Measurements from ENCODE around the gene ALS2CL.
A peak's percentile ranks its signal among the peaks of the same experiment; 100 is the strongest.

Gene ALS2CL

DNA sequence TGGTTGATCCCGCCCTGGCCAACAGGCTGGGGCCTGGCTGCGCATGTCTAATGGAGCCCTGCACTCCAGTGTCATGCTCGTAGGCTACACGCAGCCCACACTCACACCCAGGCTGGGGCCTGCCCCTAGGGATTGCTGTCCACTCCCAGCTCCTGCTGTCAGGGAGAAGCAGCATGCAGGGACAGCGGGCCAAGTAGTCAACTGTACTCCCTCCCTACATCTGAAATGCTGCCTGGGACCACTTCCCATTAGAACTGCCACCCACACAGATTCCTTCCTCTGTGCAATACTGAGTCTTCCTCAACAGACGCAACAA is 16.1 kb downstream of the ALS2CL start:
- DNase-seq = no peak

DNA sequence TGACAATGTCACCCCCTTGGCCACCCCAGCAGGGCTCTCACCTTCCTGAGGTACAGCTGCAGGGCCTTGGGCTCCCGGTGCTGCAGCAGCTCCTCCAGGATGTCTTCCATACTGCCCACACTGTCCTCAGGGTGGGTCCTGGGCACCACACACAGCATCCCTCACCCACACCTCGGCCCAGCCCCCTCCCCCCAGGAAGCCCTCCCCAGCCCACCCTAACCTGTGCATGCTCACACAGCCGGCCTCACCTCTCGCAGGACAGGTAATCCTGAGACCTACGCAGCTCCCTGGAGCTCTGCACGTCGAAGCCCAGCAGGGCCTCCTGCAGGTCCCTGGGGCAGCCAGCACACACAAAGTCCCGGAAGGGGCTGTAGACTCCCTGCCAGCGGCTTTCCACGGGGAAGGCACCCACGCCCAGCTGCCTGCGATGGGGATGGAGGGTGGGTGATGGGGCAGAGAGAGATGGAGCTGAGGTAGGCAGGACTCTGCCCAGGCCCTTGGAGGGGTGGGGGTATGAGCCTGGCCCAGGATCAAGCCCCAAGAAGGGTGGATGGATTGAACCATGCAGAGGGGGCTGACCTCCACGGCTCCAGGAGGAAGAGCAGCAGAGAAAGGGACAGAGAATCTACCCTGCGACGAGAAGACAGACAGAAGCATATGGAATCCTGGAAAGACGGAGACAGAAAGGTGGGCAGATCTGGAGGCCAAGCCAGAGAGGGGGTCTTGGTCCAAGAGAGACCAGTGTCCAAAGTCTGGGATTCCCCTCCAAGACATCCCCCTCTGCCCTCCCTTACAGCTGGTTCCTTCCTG is 16.7 kb downstream of the ALS2CL start:
- DNase-seq = no peak

DNA sequence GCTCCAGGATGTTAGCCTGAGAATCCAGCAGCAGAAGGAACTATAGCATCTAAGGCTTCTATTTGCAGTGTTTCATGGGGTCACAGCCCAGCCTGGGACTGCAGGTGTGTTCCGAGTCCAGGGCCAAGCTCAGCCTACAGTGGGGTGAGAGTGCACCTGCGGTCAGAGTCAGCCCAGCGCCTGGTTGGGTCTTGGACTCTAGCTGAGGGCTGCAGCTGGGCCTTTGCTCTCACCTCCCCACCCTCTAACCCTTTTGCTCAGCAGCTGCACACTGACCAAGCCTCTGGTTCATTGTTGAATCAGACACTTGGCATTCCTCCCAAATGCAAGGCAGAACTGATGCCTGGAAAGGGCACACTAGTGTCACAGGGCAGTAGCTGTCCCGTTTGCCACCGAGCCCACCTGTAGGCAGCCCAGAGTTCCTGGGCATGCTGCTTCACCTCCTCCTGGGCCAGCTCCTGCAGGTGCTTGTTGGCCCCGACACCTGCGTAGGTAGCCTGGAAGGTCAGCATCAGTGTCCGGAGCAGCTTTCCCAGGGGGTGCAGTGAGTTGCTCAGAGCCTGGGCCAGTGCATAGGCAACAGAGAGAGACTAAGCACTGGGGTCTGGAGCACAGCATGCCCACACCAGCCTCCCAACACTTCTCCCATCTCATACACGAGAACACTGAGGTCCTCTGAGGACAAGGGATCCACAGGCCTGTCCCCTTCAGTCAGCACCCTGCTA is 17.5 kb downstream of the ALS2CL start:
- peak in 14 of 56 donors; percentile 6 to 39 (median 18) for DNase-seq

DNA sequence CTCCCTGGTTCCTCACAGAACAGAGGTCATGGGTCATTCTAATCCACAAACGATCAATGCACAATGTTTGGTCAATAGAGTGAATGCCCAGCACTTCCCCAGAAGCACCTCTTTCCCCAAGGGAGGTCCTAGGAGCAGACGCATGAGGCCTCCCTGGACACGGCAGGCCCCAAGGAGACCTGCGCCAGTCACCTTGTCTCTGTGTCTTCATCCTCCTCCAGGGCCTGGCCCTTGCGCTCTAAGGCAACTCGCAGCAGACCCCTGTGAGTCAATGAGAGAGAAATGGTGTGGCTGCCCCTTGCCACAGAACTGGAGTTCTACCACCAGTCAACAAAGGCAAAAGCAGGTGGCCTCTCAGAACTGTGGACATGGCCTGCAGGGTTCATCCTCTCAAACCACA is 18.1 kb downstream of the ALS2CL start:
- DNase-seq = no peak

DNA sequence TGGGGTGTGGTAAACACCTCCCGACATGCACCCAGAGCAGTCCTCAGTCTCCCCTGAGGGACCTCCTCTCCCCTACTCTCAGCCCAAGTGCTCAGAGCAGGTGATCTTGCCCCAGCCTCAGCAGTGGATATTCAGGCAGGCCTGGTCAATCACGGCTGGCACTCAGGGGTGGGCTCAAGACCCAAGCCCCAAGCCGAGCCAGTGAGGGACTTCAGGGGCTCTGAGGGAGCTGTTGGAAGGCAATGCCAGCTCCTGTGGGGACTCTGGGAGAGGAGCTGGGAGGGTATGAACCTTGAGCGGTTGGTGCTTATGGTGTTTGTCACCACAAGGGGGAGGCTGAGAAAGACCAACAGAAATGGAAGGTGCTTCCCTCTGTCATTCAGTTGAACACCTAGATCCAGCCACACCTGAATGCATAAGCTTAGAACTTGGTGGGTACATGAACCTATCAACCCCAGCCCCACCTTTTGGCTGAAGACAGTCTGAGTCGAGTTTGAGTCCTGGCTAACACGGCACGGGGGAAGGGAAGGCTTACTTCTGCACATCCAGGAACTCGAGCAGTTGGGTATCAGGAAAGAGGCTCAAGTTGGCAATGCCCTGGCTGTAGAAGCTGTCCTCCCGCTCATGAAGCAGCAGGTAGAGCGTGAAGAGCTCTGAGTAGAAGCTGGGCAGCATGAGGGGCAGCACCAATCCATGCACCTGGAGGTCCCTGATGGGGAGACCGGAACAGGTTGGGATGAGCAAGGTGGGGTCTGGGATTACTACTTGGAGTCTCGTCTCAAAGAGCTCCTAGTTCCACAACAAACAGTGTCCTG is 19.2 kb downstream of the ALS2CL start:
- DNase-seq = no peak

DNA sequence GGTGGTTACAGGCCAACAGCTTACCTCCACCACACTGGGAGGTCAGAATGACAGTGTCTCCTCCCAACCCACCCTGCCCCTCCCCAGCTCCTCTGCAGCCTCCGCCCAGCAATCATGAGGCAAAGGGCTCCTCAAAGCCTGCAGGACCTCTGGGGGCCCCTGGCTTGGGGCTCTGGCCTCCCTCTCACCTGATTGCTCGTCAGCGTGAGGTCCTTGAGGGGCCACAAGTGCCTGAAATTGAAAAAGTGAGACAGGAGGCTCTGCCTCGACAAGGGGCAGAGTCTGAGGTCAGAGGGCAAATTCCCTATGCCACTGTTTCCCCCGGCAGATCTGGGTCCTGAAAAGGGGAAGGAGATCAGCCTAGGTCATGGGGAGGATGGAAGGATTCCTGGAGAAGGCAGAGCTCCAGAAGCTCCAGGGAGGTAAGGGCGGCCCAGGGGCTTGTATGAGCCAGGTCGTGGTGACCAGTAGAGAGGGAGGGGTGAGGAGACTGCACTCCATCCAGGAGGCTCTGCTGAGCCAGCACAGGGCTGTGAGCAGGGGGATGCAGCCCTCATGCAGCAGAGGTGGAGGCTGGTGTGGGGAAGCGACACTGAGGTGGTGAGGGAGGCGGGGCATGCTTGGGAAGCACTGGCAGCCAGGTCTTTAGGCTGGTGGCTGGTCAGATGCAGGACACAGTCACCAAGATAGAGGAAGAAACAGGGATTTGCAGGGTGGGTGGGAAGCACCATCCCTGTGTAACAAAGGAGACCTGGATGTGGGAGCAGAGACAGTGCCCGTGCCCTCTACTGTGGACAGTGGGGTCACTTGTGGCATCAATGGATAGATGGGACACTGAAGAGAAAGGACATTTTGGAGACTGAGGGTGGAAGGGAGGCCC is 20.1 kb downstream of the ALS2CL start:
- no peak for DNase-seq

DNA sequence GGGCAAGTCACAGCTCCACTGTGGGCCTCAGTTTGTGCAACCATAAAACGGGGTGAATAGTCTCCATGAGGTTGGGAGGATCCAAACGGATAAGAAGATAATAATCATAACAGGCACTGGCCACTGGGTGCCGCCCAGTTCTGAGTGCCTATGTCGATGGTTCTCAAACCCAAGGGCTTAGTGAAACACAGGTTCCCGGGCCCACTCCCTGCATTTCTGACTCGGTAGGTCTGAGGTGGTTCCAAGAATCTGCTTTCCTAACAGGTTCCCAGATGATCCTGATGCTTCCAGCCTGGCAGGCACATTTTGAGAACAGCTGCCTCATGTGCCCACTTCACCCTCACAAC is 21.2 kb downstream of the ALS2CL start:
- DNase-seq = no peak

DNA sequence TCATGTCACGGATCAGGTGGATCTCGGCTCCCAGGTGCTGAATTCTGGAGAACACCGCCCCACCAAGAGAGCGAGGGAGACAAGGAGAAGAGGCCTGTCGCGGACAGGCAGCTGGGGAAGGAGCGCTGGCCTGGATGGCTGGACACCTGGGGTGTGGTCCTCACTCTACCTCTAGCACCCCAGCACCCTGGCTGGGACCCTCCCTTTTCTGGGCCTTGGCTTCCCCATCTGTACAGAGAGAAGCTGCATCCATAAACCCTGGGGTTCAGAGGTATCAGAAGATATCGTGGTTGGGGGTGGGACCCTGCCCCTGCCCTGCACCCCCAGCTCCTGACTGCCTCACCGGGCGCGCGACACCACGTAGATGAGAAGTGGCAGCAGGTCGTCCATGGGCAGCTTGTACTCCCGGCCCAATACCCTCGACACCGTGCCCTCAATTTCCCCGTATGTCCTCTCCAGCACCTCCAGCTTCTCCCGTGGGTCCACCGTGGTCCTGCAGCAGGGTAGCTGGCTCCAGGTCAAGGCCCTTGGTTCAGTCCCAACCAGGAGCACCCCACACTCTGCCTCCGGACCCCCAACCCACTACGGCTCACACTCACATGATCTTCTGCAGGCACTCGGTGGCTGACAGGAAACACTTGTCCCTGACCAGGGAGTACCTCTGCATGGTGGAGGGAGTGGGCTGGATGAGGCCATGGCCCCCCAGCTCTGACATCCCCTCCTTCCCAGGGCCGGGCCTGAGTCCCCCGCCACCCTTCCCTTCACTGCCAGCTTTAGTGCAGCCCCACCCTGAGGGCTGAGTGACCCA is 21.7 kb downstream of the ALS2CL start:
- DNase-seq = no peak

DNA sequence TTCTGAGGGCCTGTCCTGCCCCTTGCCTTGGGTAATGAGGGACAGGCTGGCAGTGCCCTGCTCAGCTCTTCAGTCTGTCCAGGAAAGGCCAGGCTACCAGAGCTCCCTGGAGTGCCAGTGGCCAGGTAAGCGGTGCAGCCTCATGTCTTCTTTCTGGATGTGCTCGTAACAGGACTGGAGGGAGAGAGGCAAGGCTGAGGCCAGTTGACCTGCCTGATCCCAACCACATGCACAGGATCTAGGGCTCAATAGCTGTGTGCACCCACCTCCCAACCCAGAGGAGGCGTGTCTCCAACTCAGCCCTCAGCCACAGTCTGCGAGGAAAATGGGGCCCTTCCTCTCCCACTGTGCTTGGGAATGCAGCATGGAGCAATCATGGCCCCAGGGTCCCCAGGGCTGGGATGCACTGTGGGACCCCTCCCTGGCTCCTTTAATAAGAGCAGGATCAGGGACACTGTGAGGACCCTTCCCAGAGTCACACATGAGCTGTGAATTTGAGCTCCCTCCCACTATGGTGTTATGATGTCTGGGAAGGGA is 22.5 kb downstream of the ALS2CL start:
- no peak for DNase-seq

DNA sequence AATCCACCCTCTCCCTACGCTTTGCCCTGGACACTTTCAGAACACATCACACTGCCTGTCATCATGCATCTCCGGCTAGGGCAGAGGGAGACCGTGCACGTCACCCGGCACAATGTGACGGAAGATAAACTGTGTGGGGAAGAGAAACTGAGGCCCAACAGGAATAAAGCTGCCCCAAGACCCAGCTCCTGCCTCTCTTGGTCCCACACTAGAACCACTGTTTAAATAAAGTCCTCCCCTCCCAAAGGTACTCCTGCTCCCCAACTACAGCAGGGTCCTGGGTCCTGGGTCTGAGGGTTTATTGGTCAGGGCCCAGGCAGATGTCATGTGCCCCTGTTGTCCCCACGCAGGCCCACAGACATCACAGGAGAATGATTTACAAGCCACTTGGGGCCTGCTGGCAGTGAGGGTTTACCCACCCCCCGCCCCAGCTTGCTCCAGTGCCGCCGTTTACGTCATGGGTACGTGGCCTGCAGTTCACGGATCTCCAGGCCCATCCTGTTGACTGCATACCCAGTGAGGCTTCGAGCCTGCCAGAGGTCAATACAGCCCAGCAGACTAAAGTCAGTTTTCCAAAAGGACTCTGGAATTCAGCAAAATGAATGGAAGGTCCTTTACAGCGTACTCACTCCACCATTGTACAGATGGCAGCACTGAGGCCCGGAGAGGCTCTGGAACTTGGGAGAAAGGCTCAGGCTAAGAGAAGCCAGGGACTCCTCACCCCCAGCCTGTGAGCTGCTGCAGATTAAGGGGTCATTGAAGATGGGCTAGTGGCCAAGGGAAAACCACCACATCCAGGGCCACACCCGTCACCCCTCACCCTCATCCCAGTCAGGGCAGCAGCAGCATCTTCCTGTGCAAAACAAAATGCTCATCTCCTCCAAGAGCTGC is 23.2 kb downstream of the ALS2CL start:
- no peak for DNase-seq

DNA sequence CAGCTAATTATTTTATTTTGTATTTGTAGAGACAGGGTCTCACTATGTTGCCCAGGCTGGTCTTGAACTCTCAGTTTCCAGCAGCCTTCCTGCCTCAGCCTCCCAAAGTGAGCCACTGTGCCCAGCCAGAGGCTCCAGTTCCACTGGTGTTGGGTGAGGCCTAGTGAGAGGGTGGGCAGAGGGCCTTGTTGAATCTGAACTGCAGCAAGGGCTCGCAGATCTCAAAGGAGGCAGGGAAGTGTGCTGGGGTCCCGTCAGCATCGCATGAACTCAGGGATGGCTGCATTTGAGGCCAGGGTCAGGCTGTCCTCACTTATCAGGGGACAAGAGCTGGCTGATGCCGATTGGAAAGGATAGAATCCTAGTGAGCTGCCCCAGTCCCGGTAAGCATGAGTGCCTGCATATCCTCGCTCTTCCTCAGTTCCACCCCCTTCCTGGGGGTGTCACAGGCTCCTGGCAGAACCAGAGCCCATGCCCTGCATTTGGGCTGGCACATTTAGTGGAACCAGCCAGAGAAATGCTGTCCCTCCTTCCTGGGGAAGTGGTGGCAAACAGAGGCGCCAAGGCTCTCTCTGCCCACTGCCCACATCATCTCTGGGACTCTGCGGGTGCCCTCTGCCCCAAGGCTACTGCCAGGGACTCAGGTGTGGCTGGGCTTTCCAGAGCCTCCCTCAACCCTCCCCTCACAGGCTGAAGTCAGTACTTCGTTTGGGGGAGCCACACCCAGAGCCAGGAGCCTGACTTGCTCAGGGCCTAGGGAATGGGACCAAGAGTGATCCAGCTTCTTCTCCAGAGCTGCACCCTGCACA is 24.1 kb downstream of the ALS2CL start:
- no peak for DNase-seq

DNA sequence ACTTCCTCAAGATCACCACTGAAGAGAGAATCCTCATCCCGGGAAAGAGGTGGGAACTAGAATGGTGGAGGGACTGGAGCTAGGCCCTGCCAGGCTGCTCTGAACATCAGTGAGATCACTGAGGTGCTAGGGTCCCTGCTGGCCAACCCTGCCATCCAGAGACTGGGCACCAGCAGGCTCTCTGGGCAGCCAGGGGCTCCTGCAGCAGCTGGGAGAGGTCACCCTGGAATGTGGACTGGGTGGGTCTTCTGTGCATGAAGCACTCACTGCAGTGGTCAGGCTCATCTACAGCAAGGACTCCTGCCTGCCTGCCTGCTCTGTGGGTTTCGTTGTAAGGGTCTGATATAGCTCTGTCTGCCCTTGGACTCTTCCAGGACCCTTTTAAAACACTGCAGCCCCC is 24.9 kb downstream of the ALS2CL start:
- DNase-seq = no peak

DNA sequence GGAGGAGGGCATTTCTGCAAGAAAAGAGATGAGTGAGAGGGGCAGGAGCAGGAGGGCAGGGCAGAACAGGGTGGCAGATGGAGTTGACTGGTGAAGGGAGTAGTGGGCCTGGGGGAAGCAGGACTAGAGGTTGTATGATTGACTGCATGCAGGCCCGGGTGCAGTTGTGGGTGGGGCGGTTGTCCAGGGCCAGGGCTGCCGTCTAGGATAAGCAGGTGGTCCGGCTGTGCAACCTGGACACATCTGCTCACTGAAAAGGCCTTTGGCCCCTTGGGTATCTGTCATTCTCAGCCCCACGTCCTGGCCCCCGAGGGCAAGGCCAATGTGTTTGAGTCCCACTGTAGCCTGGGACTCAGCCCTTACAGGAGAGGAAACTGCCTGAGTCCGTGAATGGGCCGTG is 25.4 kb downstream of the ALS2CL start:
- no peak for DNase-seq

DNA sequence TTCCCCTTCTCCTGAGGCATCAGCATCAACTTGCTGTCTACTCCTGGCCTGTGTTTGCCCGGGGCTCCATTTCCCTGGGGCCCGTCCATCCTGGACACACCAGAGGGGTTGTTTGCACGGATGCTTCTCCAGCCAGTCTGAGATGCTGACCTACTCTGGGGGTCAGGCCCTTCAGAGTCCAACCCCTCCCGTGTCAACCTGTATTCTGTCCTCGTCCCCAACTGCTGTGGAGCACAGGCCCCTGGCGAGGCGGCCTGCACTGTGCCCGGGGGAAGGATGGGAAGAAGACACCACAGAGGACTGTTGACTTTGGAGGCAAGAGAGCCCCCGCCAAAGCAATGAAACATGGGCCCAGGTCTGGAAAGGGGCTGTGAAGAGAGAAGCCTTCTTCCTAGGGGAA is 25.8 kb downstream of the ALS2CL start:
- no peak for DNase-seq

DNA sequence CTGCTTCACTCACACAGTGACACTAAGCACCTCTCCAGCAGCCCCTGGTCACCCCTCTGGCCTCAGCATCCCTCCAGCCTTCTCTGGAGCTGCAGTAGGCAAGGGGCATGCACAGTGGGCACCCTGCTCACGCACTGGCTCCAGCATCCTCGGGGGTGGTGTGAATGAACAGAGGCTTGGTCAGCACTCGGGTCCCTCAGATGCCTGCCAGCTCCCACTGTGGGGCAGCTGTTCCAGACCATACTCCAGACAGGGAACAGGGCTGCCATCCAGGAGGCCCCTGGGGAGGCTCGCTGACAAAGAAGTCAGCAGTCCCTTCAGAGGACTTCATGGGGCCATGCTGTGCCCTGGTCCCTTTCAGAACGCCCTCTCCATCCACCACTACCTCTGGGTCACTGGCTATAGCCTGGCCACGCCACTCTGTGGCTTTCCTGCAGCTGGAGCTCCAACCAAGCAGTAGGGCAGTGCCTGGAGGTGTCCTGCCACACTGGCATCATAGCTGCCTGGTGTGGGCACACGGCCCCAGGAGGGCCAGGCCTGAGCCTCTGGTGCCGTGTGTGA is 26.3 kb downstream of the ALS2CL start:
- DNase-seq = no peak

DNA sequence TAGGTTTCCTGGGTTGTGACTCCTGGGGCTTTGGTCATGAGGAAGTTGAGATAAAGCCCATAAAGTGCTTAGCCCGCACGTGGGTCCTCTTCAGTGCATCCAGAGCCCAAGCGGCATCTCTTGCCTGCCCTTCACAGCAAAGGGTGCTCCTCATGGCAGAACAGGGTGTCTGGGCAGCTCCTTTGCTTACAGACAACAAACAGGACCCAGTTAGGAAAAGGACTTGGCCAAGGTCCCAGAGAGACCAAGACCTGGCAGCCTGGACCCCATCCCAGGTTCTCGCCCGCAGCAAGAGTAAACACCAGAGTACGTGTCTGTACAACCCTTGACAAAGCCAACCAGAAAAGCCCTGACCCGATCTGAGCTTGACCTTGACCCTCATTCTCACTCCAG is 27.0 kb downstream of the ALS2CL start:
- DNase-seq = no peak

DNA sequence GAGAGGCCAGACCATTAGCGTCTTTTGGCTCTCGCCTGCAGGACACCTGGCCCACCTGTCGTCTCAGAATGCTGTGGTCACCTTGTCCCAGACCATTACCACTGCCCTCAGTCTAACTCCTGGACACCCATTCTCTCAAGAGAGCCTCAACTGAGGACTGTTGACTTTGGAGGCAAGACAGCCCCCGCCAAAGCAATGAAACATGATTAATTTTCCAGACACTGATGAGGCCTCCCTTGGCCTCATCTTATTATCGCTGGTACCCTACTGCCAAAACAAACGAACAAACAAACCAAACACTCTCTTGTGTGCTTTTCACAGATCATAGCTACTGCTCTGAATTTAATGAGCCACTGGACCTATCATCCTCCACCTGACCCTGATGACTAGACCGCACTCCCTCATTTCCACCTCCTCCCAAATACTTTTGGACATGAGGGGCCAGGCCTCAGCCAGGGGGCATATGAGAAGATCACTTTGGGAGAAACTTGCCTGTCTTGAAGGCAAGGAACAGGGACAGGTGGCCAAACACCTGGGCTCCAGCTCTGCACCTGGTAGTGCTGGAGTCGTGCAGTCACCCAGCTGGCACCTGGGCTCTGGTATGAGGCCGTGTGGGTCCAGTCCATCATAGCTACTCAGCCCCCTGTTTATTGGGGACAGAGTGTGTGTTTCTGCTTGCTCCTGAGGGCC is 27.6 kb downstream of the ALS2CL start:
- no peak for DNase-seq
